ENCODE data around the gene RPIA. TPM values are rescaled to one million over a fixed set of nuclear protein-coding genes. Genes with fewer than 3 reads are reported as not detected.

RPIA gene
- total and polyA plus RNA-seq, 7 donors, result 14.1 to 45.6 (median 21.2) TPM

DNA sequence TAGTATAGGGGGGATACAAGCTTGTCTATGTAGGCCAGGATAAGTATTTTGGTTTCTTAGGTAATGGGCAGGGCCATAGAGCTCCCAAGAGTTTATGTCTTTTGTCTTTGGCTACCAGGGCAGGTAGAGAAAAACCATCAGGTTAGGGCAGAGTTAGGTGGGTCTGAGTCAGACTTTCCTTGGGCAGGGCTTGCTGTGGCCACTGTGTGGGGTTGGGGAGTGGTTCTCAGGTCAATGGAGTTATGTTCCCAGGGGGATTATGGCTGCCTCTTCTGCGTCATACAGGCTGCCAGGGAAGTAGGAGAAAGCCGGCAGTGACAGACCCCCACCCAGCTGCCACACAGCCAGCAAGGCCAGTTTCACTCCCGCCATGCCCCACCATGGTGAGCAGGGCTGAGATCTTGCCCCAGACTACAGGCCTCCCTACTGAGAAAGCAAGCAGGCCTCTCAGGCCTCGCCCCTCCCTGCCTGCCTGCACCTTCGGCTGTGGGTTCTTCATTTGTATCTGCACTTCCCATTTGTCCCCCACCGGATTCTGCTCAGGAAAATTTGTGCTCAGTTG, 55.5 kb downstream of the RPIA start:
- H3K9me3 ChIP-seq, result no peaks in the 10 kb centered on the region
- H3K4me3 ChIP-seq, result no peak overlapping the region
- no peaks in the 10 kb centered on the region for H3K27me3 ChIP-seq (ENCODE audit: insufficient read depth in 3 of 3, low read length in 2 of 3)
- TF ChIP-seq, protein P1, sequence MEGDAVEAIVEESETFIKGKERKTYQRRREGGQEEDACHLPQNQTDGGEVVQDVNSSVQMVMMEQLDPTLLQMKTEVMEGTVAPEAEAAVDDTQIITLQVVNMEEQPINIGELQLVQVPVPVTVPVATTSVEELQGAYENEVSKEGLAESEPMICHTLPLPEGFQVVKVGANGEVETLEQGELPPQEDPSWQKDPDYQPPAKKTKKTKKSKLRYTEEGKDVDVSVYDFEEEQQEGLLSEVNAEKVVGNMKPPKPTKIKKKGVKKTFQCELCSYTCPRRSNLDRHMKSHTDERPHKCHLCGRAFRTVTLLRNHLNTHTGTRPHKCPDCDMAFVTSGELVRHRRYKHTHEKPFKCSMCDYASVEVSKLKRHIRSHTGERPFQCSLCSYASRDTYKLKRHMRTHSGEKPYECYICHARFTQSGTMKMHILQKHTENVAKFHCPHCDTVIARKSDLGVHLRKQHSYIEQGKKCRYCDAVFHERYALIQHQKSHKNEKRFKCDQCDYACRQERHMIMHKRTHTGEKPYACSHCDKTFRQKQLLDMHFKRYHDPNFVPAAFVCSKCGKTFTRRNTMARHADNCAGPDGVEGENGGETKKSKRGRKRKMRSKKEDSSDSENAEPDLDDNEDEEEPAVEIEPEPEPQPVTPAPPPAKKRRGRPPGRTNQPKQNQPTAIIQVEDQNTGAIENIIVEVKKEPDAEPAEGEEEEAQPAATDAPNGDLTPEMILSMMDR (IDR thresholded peaks at IDR 0.05), result no peak
- DNase-seq (no peak), ATAC-seq (no peak)
- H3K36me3 ChIP-seq (ENCODE audit: insufficient read depth in 1 of 2, low read depth in 1 of 2), result peaks cover 7 to 86% of the 10 kb centered on the region in 2 donors
- intact Hi-C loops (cut with DNase I), result loop anchor here in 1 of 2 donors (10.0 kb wide), 1 partner anchor 68 kb away; no protein-coding TSS in a partner anchor
- 95 to 100% (median 96%) methylated on average over 6 of the region's 6 CpGs for WGBS, 3 donors
- no peak overlapping the region for H3K27ac ChIP-seq
- no peaks in the 10 kb centered on the region for H3K4me1 ChIP-seq

DNA sequence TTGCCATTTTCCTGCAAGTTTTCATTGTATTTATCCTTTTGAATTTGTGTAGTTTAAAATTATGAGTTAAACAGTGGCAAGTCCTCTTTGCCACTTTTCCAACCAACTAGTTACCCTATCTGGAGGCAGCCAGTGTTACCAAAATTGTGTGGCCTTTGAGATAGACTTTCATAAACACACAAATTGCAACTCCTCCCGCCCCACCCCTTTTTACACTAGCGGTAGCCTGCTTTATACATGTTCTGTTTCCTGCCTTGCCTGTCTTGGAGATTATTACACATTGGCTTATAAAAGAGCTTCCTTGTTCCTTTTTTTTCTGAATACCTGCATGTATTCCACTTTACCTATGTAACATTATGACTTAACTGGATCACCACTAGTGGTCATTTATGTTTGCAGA, 56.5 kb downstream of the RPIA start:
- intact Hi-C loops (cut with DNase I), result loop anchor here in 1 of 2 donors (10.0 kb wide), 1 partner anchor 67 kb away; no protein-coding TSS in a partner anchor
- no peak overlapping the region for H3K4me3 ChIP-seq
- TF ChIP-seq, protein P1 (IDR thresholded peaks at IDR 0.05), result no peak
- H3K9me3 ChIP-seq, result no peaks in the 10 kb centered on the region
- 91 to 97% (median 96%) methylated on average over 2 of the region's 2 CpGs for WGBS, 3 donors
- no peak for DNase-seq
- H3K36me3 ChIP-seq (ENCODE audit: insufficient read depth in 1 of 2, low read depth in 1 of 2), result peaks cover 7 to 89% of the 10 kb centered on the region in 2 donors
- ATAC-seq, result no peak
- no peak overlapping the region for H3K27ac ChIP-seq
- H3K4me1 ChIP-seq, result no peaks in the 10 kb centered on the region
- no peaks in the 10 kb centered on the region for H3K27me3 ChIP-seq (ENCODE audit: insufficient read depth in 3 of 3, low read length in 2 of 3)

DNA sequence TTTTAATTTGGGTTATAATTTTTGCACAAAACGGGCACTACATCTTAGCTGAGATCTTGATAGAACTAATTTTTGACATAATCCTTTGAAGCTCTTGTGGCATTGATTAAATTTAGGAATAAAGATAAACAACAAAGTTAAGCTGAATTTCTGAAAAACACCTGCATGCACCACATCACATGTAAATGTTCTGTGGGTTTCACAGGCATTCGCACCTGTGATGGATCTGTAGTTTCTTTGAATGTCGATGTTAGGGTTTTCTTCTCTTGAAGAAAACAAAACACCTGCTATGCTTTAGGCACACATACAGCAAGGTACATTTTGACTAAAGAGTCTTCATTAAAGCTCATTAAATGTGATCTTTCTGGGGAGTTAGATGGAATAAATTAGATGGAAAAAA, 60.3 kb downstream of the RPIA start:
- Histone ChIP-seq H3K4me1 (peaks cover 14% of the 10 kb centered on the region), H3K27ac (no peak overlapping the region), H3K9me3 (no peaks in the 10 kb centered on the region), H3K36me3 (ENCODE audit: insufficient read depth in 1 of 2, low read depth in 1 of 2) (peaks cover 7 to 63% of the 10 kb centered on the region in 2 donors), H3K4me3 (no peak overlapping the region), H3K27me3 (ENCODE audit: insufficient read depth in 3 of 3, low read length in 2 of 3) (no peaks in the 10 kb centered on the region)
- WGBS, 3 donors, result 96 to 98% (median 97%) methylated on average over 3 of the region's 3 CpGs
- intact Hi-C loops (cut with DNase I), result loop anchor here in 1 of 2 donors (1.0 kb wide), 1 partner anchor 111 kb away; no protein-coding TSS in a partner anchor
- no peak for ATAC-seq
- no peak for DNase-seq
- TF ChIP-seq, protein P1 (IDR thresholded peaks at IDR 0.05), result no peak

DNA sequence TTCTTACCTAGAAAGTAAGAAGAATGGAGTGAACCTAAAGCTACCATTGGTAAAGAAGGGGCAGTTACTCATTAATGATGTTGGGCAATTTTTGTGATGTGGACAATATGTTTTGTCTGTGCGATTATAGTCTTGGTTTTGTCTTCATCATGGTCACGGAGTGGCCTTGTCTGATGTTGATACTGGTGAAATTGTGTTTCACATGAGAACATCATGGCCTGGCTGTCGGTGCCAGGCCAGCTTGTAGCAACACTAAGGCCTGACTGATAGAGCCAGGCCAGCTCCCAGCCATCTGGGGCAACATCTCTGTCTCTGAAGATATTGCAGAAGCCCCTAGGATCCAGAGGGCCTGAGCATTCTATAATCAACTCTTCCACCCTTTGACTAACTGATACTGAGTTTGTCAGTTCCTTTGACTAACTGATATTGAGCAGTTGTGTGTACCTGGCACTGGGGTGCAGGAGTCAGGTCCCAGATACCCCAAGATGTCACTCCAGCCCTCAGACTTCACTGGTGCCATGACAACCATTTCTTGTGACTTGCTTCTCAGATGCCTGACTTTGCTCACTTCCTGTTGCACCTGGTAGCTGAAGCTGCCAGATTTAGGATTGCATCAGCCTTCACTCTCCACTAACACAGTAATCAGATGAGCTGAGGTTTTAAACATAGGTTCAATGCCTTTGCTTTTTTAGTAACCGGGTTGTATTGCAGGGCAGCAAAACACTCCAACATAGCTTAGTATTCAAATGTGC, 62.5 kb downstream of the RPIA start:
- Histone ChIP-seq H3K27me3 (ENCODE audit: insufficient read depth in 3 of 3, low read length in 2 of 3) (no peaks in the 10 kb centered on the region), H3K4me1 (peaks cover 14% of the 10 kb centered on the region), H3K36me3 (ENCODE audit: insufficient read depth in 1 of 2, low read depth in 1 of 2) (peaks cover 3 to 45% of the 10 kb centered on the region in 2 donors), H3K9me3 (no peaks in the 10 kb centered on the region), H3K27ac (peak overlapping the region; percentile 70), H3K4me3 (no peak overlapping the region)
- ATAC-seq, result peak; percentile 71 to 82 (median 74)
- no peak for DNase-seq
- TF ChIP-seq, protein P1 (IDR thresholded peaks at IDR 0.05), result no peak
- WGBS, 3 donors, result 72 to 82% (median 75%) methylated on average over 4 of the region's 4 CpGs
- intact Hi-C loops (cut with DNase I), result no loop called here
